HUES48 (cell line): Measurements from ENCODE around the gene LIN28B.

Source experiments
- H3K27ac ChIP-seq: one replicate; pipeline ENCODE4 v1.7.0; 2013; ENCODE audit warnings: low read depth, low read length, inconsistent platforms
- H3K27me3 ChIP-seq: 2 replicates; pipeline ENCODE4 v1.6.1; 2013; ENCODE audit warnings: mild to moderate bottlenecking, low read length; ENCODE audit not compliant: control insufficient read depth, insufficient read depth
- H3K36me3 ChIP-seq: 2 replicates; pipeline ENCODE4 v1.6.1; 2013; ENCODE audit warnings: low read length; ENCODE audit not compliant: control insufficient read depth, insufficient read depth
- H3K4me1 ChIP-seq: 2 replicates; pipeline ENCODE4 v1.6.1; 2013; ENCODE audit warnings: mild to moderate bottlenecking, low read length; ENCODE audit not compliant: control insufficient read depth, insufficient read depth
- H3K4me3 ChIP-seq: 2 replicates; pipeline ENCODE4 v1.5.1; 2013; ENCODE audit warnings: mild to moderate bottlenecking, low read depth, low read length
- H3K9ac ChIP-seq: 2 replicates; pipeline ENCODE4 v1.6.1; 2013; ENCODE audit warnings: mild to moderate bottlenecking, low read depth, low read length, moderate library complexity
- H3K9me3 ChIP-seq: 2 replicates; pipeline ENCODE4 v1.6.1; 2013; ENCODE audit warnings: low read length; ENCODE audit not compliant: control insufficient read depth, insufficient read depth

The LIN28B gene

DNA sequence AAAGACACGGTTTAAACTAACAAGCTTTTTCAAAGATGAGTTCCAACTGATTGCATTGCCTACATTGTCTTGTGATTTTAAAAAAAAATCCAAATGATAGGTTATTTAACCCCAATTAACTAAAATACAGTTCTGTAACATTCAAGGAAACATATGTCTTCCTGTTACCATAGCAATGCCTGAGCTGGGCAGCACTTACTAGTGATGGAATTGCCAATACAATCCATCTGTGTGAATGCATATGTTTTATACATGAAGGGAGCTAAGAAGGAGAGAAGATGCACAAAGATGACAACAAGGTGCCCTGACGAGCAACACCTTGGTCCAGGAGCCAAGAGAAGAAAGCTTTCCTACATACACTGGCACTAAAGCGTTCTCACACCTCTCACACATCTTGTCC, 154.2 kb downstream of the LIN28B start:
- Histone ChIP-seq H3K4me1 (no peaks in the 10 kb centered on the region), H3K36me3 (no peaks in the 10 kb centered on the region), H3K4me3 (no peak overlapping the region), H3K27ac (no peak overlapping the region), H3K27me3 (no peaks in the 10 kb centered on the region), H3K9me3 (no peaks in the 10 kb centered on the region), H3K9ac (no peak overlapping the region)

- no peak overlapping the region for H3K4me3 ChIP-seq
- no peak overlapping the region for H3K9ac ChIP-seq
- no peaks in the 10 kb centered on the region for H3K27me3 ChIP-seq
- H3K36me3 ChIP-seq = no peaks in the 10 kb centered on the region
- no peaks in the 10 kb centered on the region for H3K4me1 ChIP-seq
- no peaks in the 10 kb centered on the region for H3K9me3 ChIP-seq
- H3K27ac ChIP-seq = no peak overlapping the region
Observed at GRCh38 chr6:105111871-105112270, 155.0 kb downstream of the LIN28B start.

DNA sequence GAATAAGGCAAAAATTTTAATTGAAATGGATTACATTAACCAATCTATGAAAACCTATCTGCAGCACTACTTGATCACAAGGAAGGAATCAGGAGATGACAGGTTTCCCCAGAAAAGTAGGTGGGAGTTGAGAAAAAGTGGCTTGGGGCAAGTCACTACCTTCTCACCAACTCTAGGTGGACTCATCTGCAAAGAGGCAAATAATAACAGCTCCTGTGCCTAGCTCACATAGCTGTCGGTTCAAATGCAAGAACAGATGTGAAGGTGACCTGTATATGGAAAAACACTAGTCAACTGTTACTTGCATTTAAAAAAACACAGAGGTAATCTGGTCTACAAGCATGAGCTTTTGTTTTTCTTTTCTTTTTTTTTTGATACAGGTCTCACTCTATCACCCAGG, 155.7 kb downstream of the LIN28B start:
- Histone ChIP-seq H3K4me3 (no peak overlapping the region), H3K27ac (no peak overlapping the region), H3K4me1 (no peaks in the 10 kb centered on the region), H3K36me3 (no peaks in the 10 kb centered on the region), H3K27me3 (no peaks in the 10 kb centered on the region), H3K9ac (no peak overlapping the region), H3K9me3 (no peaks in the 10 kb centered on the region)

- Histone ChIP-seq H3K4me3 (no peak overlapping the region), H3K9me3 (no peaks in the 10 kb centered on the region), H3K27me3 (no peaks in the 10 kb centered on the region), H3K9ac (no peak overlapping the region), H3K36me3 (no peaks in the 10 kb centered on the region), H3K27ac (no peak overlapping the region), H3K4me1 (no peaks in the 10 kb centered on the region)
Observed at GRCh38 chr6:105113422-105113821, 156.5 kb downstream of the LIN28B start.

GRCh38 chr6:105116150-105116549, 159.2 kb downstream of the LIN28B start:
- Histone ChIP-seq H3K27me3 (no peaks in the 10 kb centered on the region), H3K4me3 (no peak overlapping the region), H3K27ac (no peak overlapping the region), H3K36me3 (no peaks in the 10 kb centered on the region), H3K4me1 (no peaks in the 10 kb centered on the region), H3K9ac (no peak overlapping the region), H3K9me3 (no peaks in the 10 kb centered on the region)

- no peak overlapping the region for H3K9ac ChIP-seq
- no peaks in the 10 kb centered on the region for H3K9me3 ChIP-seq
- H3K4me1 ChIP-seq = peaks cover 7% of the 10 kb centered on the region
- H3K4me3 ChIP-seq = no peak overlapping the region
- H3K27ac ChIP-seq = no peak overlapping the region
- H3K27me3 ChIP-seq = no peaks in the 10 kb centered on the region
- no peaks in the 10 kb centered on the region for H3K36me3 ChIP-seq
Observed at GRCh38 chr6:105120570-105120969, 163.7 kb downstream of the LIN28B start.

DNA sequence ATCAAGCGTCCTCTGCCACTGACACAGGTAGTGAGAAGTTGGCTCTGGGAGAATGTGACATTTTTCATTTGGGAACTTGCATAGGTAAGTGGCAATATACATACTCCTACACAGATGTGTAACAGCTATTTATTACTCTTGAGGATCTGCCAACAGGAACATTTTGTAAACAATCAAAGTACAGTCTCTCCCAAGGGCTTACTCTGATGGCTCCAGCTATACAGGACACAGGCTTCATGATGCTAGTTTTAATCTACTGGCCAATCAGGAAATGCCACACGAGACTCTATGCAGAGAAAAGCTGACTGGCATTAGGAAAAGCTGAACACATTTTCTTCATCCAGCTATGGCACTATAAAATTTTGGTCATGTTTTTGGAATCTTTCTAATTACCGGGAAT, 165.1 kb downstream of the LIN28B start:
- Histone ChIP-seq H3K9me3 (no peaks in the 10 kb centered on the region), H3K36me3 (no peaks in the 10 kb centered on the region), H3K27ac (no peak overlapping the region), H3K27me3 (no peaks in the 10 kb centered on the region), H3K4me1 (peaks cover 7% of the 10 kb centered on the region), H3K4me3 (no peak overlapping the region), H3K9ac (no peak overlapping the region)

GRCh38 chr6:105122717-105123116, 165.8 kb downstream of the LIN28B start:
- Histone ChIP-seq H3K36me3 (no peaks in the 10 kb centered on the region), H3K27me3 (no peaks in the 10 kb centered on the region), H3K4me3 (no peak overlapping the region), H3K27ac (no peak overlapping the region), H3K4me1 (peaks cover 7% of the 10 kb centered on the region), H3K9ac (no peak overlapping the region), H3K9me3 (no peaks in the 10 kb centered on the region)
